ENCODE measurements around the gene TINCR. TPM values are rescaled to one million over a fixed set of nuclear protein-coding genes. Genes with fewer than 3 reads are reported as not detected.

Gene TINCR
- polyA plus RNA-seq, 2 of the 4 experiments (the other 2 are of a cell fraction), result 1.2 to 1.8 TPM

DNA sequence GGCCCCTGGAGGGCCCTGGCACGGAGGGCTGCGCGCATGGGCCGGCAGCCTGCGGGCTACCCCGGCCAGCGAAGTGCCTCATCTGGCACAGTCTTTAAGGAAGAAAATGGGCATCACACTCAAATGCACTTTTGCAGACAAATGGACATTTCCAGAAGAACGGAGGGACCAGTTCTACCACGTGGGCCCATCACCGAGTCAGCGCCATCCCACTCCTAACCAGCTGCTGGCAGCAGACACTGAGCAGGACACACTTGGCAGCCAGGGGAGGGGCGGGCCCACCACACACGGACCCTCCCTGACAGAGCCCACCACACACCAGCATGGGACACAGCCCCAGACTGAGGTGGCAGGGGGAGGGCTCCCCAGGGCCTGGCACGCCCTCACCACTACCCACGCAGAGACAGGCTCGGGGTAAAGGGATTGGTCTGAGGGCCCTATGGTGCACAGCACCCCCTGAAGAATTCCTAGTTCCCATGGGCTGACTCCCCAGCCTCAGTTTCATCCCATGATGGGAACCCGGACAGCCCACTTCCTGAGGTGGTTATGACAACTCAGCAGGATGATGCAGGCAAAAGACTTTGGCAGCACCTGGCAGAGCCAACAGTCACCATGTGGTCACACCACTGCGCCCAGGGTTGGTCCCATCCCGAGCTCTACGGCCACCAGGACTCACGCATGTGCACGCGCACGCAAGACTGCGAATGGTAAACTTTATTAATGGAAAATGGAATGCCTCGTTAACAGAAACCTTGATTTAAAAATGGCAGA is 18.7 kb upstream of the TINCR start:
- DNase-seq (ENCODE audit: low read depth in 1 of 2, low spot score in 1 of 2) (no peak), FAIRE-seq (no peak), ATAC-seq (no peak; a peak in 2 of 6 replicates)
- CTCF ChIA-PET, result interaction anchor here (0.5 to 1.1 kb wide), 3 partner anchors 33 to 1755 kb away, joined by 3 to 4 read pairs (median 3); no protein-coding TSS in a partner anchor
- no peak overlapping the region for H3K4me3 ChIP-seq
- no peaks in the 10 kb centered on the region for H3K4me1 ChIP-seq
- H3K27ac ChIP-seq, result no peak overlapping the region
- H3K9me3 ChIP-seq, result no peaks in the 10 kb centered on the region
- no peak overlapping the region for H3K4me2 ChIP-seq
- 98% methylated on average over 15 of the region's 26 CpGs for WGBS (ENCODE audit: missing lambda C conversion rate)
- TF ChIP-seq SMC3 (IDR thresholded peaks at IDR 0.05), result no peak
- no peak for TF ChIP-seq ZNF302 (CRISPR knock-in tag; IDR thresholded peaks at IDR 0.05)
- TF ChIP-seq CBX2 (IDR thresholded peaks at IDR 0.05; ENCODE audit: borderline replicate concordance, low read depth), result no peak
- TF ChIP-seq HOXB5 (CRISPR knock-in tag; IDR thresholded peaks at IDR 0.05), result no peak
- TF ChIP-seq, protein P1, sequence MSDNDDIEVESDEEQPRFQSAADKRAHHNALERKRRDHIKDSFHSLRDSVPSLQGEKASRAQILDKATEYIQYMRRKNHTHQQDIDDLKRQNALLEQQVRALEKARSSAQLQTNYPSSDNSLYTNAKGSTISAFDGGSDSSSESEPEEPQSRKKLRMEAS (IDR thresholded peaks at IDR 0.05), result no peak
- TF ChIP-seq, protein P2, sequence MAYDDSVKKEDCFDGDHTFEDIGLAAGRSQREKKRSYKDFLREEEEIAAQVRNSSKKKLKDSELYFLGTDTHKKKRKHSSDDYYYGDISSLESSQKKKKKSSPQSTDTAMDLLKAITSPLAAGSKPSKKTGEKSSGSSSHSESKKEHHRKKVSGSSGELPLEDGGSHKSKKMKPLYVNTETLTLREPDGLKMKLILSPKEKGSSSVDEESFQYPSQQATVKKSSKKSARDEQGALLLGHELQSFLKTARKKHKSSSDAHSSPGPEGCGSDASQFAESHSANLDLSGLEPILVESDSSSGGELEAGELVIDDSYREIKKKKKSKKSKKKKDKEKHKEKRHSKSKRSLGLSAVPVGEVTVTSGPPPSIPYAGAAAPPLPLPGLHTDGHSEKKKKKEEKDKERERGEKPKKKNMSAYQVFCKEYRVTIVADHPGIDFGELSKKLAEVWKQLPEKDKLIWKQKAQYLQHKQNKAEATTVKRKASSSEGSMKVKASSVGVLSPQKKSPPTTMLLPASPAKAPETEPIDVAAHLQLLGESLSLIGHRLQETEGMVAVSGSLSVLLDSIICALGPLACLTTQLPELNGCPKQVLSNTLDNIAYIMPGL (CRISPR knock-in tag; IDR thresholded peaks at IDR 0.05; ENCODE audit: borderline replicate concordance), result no peak
- TF ChIP-seq USF2 (IDR thresholded peaks at IDR 0.05), result no peak
- no peak for TF ChIP-seq PBX3 (IDR thresholded peaks at IDR 0.05)
- TF ChIP-seq BHLHE40 (IDR thresholded peaks at IDR 0.05; ENCODE audit: low read depth, low read length), result no peak
- no peak for TF ChIP-seq TP53 (CRISPR knock-in tag; IDR thresholded peaks at IDR 0.05)
- TF ChIP-seq HOXA7 (CRISPR knock-in tag; IDR thresholded peaks at IDR 0.05), result no peak
- no peak for TF ChIP-seq MAZ (IDR thresholded peaks at IDR 0.05; ENCODE audit: borderline replicate concordance, low read depth, low read length)
- no peak for TF ChIP-seq NR3C1 (IDR thresholded peaks at IDR 0.05)
- no peak for TF ChIP-seq FOSL2 (IDR thresholded peaks at IDR 0.05)
- no peak for TF ChIP-seq FOSL2 (CRISPR knock-in tag; IDR thresholded peaks at IDR 0.05)
- no peak for TF ChIP-seq RFX5 (IDR thresholded peaks at IDR 0.05)
- POLR2A ChIA-PET, result no interaction called here

DNA sequence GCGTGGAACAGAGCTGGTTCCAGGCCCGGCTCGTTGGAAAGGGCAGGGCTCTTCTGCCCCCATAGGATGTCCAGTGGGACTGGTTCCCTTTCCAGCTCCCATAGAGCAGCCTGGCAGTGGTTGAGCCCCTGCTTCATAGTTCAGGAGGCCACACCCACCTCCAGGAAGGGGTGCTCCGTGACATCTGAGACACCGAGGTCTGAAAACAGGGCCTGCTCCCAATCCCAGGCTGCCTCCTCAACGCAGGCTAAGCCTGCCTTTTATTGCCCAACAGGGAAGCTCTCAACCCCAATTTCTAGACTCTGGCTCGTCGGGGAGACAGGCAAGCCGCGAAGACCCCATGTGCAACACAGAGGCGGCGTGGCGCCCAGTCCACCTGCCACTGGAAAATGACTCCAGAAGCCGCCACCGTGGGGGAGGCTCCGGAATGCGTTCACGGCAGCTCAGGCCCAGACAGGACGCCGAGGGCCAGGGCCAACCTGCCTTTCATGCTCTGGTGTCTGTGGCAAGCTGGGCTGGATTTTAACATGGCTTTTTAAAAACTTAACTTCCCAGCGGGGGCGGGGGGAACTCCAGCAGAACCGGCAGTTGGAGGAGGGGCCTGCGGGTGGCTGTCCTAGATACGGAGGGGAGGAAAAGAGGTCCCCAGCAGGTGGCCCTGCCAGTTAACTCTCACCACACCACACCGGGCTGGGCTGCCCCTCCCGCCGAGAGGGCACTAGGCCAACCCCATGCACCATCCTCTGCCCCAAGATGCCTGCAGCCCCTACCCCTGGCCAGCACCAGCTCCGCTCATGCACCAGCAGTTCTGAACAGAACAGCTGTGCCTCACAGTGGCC is 17.9 kb upstream of the TINCR start:
- H3K9me3 ChIP-seq, result no peaks in the 10 kb centered on the region
- no peaks in the 10 kb centered on the region for H3K4me1 ChIP-seq
- no peak for DNase-seq (ENCODE audit: low read depth in 1 of 2, low spot score in 1 of 2)
- H3K27ac ChIP-seq, result no peak overlapping the region
- 78% methylated on average over 9 of the region's 29 CpGs for WGBS (ENCODE audit: missing lambda C conversion rate)
- H3K4me2 ChIP-seq, result no peak overlapping the region
- no peak for TF ChIP-seq RAD21 (conservative IDR thresholded peaks at IDR 0.05 in 1 of 2, IDR thresholded peaks at IDR 0.05 in 1 of 2)
- no peak for TF ChIP-seq SMC3 (IDR thresholded peaks at IDR 0.05)
- no peak for TF ChIP-seq JUN (IDR thresholded peaks at IDR 0.05)
- TF ChIP-seq JUNB (IDR thresholded peaks at IDR 0.05), result no peak
- TF ChIP-seq ESRRA (IDR thresholded peaks at IDR 0.05; ENCODE audit: borderline replicate concordance, low read length), result no peak
- no peak for TF ChIP-seq HOXB13 (CRISPR knock-in tag; IDR thresholded peaks at IDR 0.05; ENCODE audit: low read depth)
- TF ChIP-seq HOXA7 (CRISPR knock-in tag; IDR thresholded peaks at IDR 0.05), result no peak
- no peak for TF ChIP-seq GATA3 (IDR thresholded peaks at IDR 0.05; ENCODE audit: borderline replicate concordance)
- TF ChIP-seq, protein P3, sequence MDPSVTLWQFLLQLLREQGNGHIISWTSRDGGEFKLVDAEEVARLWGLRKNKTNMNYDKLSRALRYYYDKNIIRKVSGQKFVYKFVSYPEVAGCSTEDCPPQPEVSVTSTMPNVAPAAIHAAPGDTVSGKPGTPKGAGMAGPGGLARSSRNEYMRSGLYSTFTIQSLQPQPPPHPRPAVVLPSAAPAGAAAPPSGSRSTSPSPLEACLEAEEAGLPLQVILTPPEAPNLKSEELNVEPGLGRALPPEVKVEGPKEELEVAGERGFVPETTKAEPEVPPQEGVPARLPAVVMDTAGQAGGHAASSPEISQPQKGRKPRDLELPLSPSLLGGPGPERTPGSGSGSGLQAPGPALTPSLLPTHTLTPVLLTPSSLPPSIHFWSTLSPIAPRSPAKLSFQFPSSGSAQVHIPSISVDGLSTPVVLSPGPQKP (IDR thresholded peaks at IDR 0.05; ENCODE audit: low read depth, low read length), result no peak
- POLR2A ChIA-PET, result no interaction called here
- CTCF ChIA-PET, result interaction anchor here (0.5 kb wide), 1 partner anchor 188 kb away, joined by 4 read pairs; no protein-coding TSS in a partner anchor
- no peak overlapping the region for H3K4me3 ChIP-seq
- ATAC-seq, result peak in 1 of 2 experiments; percentile 4; a peak in 2 of 6 replicates
- FAIRE-seq, result no peak
